Psoas muscle (tissue), 8 donors: Measurements from ENCODE around the gene BRF1. TPM values are rescaled to one million over a fixed set of nuclear protein-coding genes. Genes with fewer than 3 reads are reported as not detected.

Experiments
- ATAC-seq, 4 donors: fragments of 200-7000 bp; cut with Tn5 transposase; one replicate each; pipeline ENCODE4 v1.9.1; 2020; ENCODE audit warnings: moderate library complexity in 3 of 4, mild to moderate bottlenecking in 2 of 4
- DNase-seq, 2 donors: peaks; one replicate each; pipeline ENCODE4 v3.0.0-alpha.2; 2020
- H3K27ac ChIP-seq: fragments of 200-600 bp; one replicate; pipeline ENCODE4 v1.8.0; 2022
- H3K27me3 ChIP-seq, 3 donors: fragments of 200-600 bp in 1 of 3; one replicate each; pipeline versions ENCODE4 v1.6.1 to v1.8.0; 2013 to 2022; ENCODE audit warnings: low read length in 2 of 3, mild to moderate bottlenecking in 2 of 3, moderate library complexity in 1 of 3; ENCODE audit not compliant: insufficient read depth in 3 of 3
- H3K36me3 ChIP-seq, 2 donors: fragments of 200-600 bp in 1 of 2; one replicate each; pipeline versions ENCODE4 v1.6.1 to v1.8.0; 2013 to 2022; ENCODE audit warnings: low read depth in 1 of 2, mild to moderate bottlenecking in 1 of 2, moderate library complexity in 1 of 2; ENCODE audit not compliant: insufficient read depth in 1 of 2
- H3K4me1 ChIP-seq: fragments of 200-600 bp; one replicate; pipeline ENCODE4 v1.8.0; 2022
- H3K4me3 ChIP-seq: fragments of 200-600 bp; one replicate; pipeline ENCODE4 v1.8.0; 2022; ENCODE audit warnings: mild to moderate bottlenecking
- H3K9me3 ChIP-seq: fragments of 200-600 bp; one replicate; pipeline ENCODE4 v1.8.0; 2022
- CTCF ChIP-seq: fragments of 200-600 bp; IDR thresholded peaks from one replicate; pipeline ENCODE4 v1.8.0; 2022; ENCODE audit warnings: antibody characterized with exemption
- WGBS, 3 donors: extraction: QIAGEN DNeasy Blood & Tissue Kit; methylation state at CpG; one replicate each; pipeline versions ENCODE4 v1.1.6 to v1.1.7; 2013; 5-methylcytosine and 5-hydroxymethylcytosine counted together
- intact Hi-C, 2 donors: fragments of 100-400 bp; cut with DNase I; formaldehyde crosslinking; loops; one replicate each; pipeline versions ENCODE4 v1.11.0 to v1.14.2; 2022
- polyA plus RNA-seq, 3 donors: library from polyadenylated mRNA; stranded (reverse); fragments of 200-250 nt; gene quantifications; one replicate each; pipeline ENCODE4 v1.2.3, GENCODE V29; 2013
- total RNA-seq, 4 donors: library from RNA; stranded (reverse); fragmentation: NEBNext Ultra II Directional in 2 of 4; extraction: Animal tissue kit (Norgen Biotek cat#: 25700) in 2 of 4; gene quantifications; one replicate each; pipeline versions ENCODE4 v1.2.1 to v1.2.4, GENCODE V29; 2021 to 2023
- donor health status: healthy with polysubstance abuse.
- donor health status: DM: no; HTN: no; CAD: no; lungs with moderate emphysema.
- donor health status: Bipolar disorder and iron deficiency.
- donor health status: healthy.
- donor health status: DM: yes; HTN: yes; CAD: no.
- donor health status: DM: no; HTN: no; CAD: no.
- donor health status: DM: no; HTN: no; CAD: no.
- donor health status: DM: yes; HTN: yes; CAD: no.

BRF1 gene
- total and polyA plus RNA-seq, 7 donors, result 12.9 to 26.2 (median 17.1) TPM

- intact Hi-C loops, result no loop called here
- no peak for DNase-seq
- TF ChIP-seq CTCF, result no peak
- ATAC-seq, result no peak
- Histone ChIP-seq H3K27me3 (no peaks in the 10 kb centered on the region), H3K4me1 (peaks cover 28% of the 10 kb centered on the region), H3K4me3 (no peak overlapping the region), H3K9me3 (no peaks in the 10 kb centered on the region), H3K36me3 (no peaks in the 10 kb centered on the region), H3K27ac (peak overlapping the region; percentile 89)
- WGBS, 3 donors, result 74 to 91% (median 77%) methylated on average over 14 to 19 of the region's 19 CpGs
These were observed 122.5 kb downstream of the BRF1 start for GRCh38 chr14:105178069-105178867.

- Histone ChIP-seq H3K4me1 (peaks cover 28% of the 10 kb centered on the region), H3K27ac (peak overlapping the region; percentile 89), H3K27me3 (no peaks in the 10 kb centered on the region), H3K9me3 (no peaks in the 10 kb centered on the region), H3K4me3 (peak overlapping the region; percentile 46), H3K36me3 (no peaks in the 10 kb centered on the region)
- intact Hi-C loops, result no loop called here
- ATAC-seq (peak; percentile 54 to 68 (median 66)), DNase-seq (peak; percentile 73 to 79)
- WGBS, 3 donors, result 19 to 23% (median 20%) methylated on average over 11 of the region's 11 CpGs
- TF ChIP-seq CTCF, result no peak
These were observed 123.7 kb downstream of the BRF1 start for GRCh38 chr14:105177082-105177481.

DNA sequence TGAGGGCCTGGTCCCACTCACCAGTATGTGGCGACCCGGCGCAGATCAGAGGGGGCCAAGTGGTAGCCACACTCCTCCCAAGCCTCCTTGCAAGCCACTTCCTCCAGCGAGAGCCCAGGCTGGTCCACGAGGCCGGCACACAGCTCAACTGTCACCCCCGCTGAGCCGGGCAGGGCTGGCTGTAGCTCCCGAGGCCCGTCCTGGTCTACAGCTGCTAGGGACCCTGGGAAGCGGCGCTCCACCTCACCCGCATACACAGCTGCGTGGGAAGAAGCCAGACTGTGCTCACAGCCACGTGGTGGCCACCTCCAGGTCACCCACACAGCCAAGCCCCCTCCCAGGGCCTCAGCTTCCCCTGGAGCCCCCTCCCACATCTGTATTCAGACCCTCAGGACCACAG, 124.3 kb downstream of the BRF1 start:
- WGBS, 3 donors, result 52 to 67% (median 57%) methylated on average over 15 of the region's 15 CpGs
- DNase-seq (no peak), ATAC-seq (peak; percentile 33 to 38 (median 34))
- H3K27ac ChIP-seq, result peak overlapping the region; percentile 89
- H3K4me1 ChIP-seq, result peaks cover 30% of the 10 kb centered on the region
- no peaks in the 10 kb centered on the region for H3K9me3 ChIP-seq
- H3K4me3 ChIP-seq, result peak overlapping the region; percentile 46
- H3K27me3 ChIP-seq, result no peaks in the 10 kb centered on the region
- intact Hi-C loops, result no loop called here
- H3K36me3 ChIP-seq, result no peaks in the 10 kb centered on the region
- TF ChIP-seq CTCF, result no peak

DNA sequence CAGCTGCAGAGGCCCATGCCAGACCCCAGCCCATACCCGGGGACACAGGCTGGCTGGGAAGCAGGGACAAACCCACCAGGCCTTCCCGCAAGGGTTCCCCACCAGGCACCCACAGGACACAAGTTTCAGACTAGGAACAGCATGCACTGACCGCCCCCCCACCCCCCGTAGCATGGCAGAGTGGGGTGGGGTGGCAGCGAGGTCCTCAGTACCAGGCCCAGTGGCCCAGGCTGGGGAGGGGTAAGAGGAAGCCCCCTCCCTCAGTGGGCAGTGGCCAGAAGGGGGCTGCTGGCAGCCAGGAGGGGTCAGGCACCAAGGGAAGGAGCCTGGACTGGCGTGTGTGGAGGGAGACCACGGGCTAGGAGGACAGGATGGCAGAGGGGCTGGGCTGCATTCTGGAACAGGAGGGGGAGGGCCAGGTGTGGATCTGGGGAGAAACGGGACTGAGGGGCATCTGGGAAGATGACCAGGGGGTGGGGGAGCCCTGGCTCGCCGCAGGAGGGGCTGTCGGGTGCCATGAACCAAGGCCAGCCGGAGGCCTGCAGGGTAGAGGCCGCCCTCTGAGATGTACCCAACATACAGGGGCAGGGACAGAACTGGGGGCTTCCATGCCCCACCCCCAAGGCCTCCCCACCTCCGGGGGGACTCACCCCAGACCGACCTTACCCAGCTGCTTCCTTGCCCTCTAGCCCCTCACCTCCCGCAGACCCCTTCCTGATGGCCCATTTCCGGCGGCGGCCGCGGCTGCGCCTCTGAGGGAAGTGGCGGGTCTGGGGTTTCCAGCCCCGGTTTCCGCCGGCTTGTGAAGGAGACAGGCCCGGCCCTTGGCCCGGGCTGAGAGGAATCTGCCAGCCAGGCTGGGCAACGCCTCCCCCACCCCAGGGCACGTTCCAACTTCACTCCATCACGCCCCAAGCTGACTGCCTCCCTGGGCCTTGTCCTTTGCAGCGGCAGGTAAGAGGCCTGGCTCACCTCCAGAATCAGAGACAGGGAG, 126.6 kb downstream of the BRF1 start:
- no peak for ATAC-seq
- Histone ChIP-seq H3K36me3 (no peaks in the 10 kb centered on the region), H3K27ac (no peak overlapping the region), H3K4me1 (peaks cover 49% of the 10 kb centered on the region), H3K4me3 (no peak overlapping the region), H3K9me3 (no peaks in the 10 kb centered on the region), H3K27me3 (no peaks in the 10 kb centered on the region)
- 71 to 78% (median 77%) methylated on average over 25 to 32 of the region's 32 CpGs for WGBS, 3 donors
- DNase-seq, result no peak
- no peak for TF ChIP-seq CTCF
- intact Hi-C loops, result no loop called here
